Nephron progenitor cell (in vitro differentiated cells): Measurements from ENCODE around the gene ALPG.

Experiments
- DNase-seq: peaks from one replicate; pipeline ENCODE4 v3.0.0; 2021
- H3K27ac Mint-ChIP-seq: 2 replicates; pipeline ENCODE4 v1.8.0; 2021; ENCODE audit warnings: mild to moderate bottlenecking, moderate library complexity, mixed read lengths
- H3K27me3 Mint-ChIP-seq: 2 replicates; pipeline ENCODE4 v1.8.0; 2021; ENCODE audit warnings: mild to moderate bottlenecking, low read depth, mixed read lengths; ENCODE audit not compliant: poor library complexity
- H3K36me3 Mint-ChIP-seq: 2 replicates; pipeline ENCODE4 v1.8.0; 2021; ENCODE audit warnings: low read depth, mixed read lengths
- H3K4me1 Mint-ChIP-seq: 2 replicates; pipeline ENCODE4 v1.8.0; 2021; ENCODE audit warnings: mixed read lengths
- H3K4me3 Mint-ChIP-seq: 2 replicates; pipeline ENCODE4 v1.8.0; 2021; ENCODE audit warnings: mild to moderate bottlenecking, moderate library complexity, mixed read lengths
- H3K9me3 Mint-ChIP-seq: 2 replicates; pipeline ENCODE4 v1.8.0; 2021; ENCODE audit warnings: mild to moderate bottlenecking, moderate library complexity, mixed read lengths
- CTCF ChIP-seq: fragments of 200-600 bp; sonication (generic); IDR thresholded peaks from 2 replicates; pipeline ENCODE4 v1.5.0; 2021; ENCODE audit warnings: antibody characterized with exemption

The ALPG gene

GRCh38 chr2:232372231-232373208, 34.1 kb upstream of the ALPG start:
- no peak for TF ChIP-seq CTCF
- Mint-ChIP-seq H3K36me3 (no peaks in the 10 kb centered on the region), H3K4me1 (peaks cover 12% of the 10 kb centered on the region), H3K27me3 (peaks cover 28% of the 10 kb centered on the region), H3K9me3 (no peaks in the 10 kb centered on the region), H3K27ac (no peak overlapping the region), H3K4me3 (no peak overlapping the region)
- DNase-seq: no peak

GRCh38 chr2:232374356-232374755, 32.3 kb upstream of the ALPG start:
- H3K4me1 Mint-ChIP-seq: peaks cover under 1% of the 10 kb centered on the region
- peaks cover 25% of the 10 kb centered on the region for H3K27me3 Mint-ChIP-seq
- TF ChIP-seq CTCF: no peak
- H3K9me3 Mint-ChIP-seq: no peaks in the 10 kb centered on the region
- H3K36me3 Mint-ChIP-seq: no peaks in the 10 kb centered on the region
- H3K4me3 Mint-ChIP-seq: no peak overlapping the region
- no peak for DNase-seq
- H3K27ac Mint-ChIP-seq: no peak overlapping the region

GRCh38 chr2:232375164-232375563, 31.5 kb upstream of the ALPG start:
- H3K9me3 Mint-ChIP-seq: no peaks in the 10 kb centered on the region
- no peaks in the 10 kb centered on the region for H3K36me3 Mint-ChIP-seq
- peaks cover 24% of the 10 kb centered on the region for H3K27me3 Mint-ChIP-seq
- DNase-seq: no peak
- H3K4me1 Mint-ChIP-seq: no peaks in the 10 kb centered on the region
- no peak for TF ChIP-seq CTCF
- H3K4me3 Mint-ChIP-seq: no peak overlapping the region
- H3K27ac Mint-ChIP-seq: no peak overlapping the region

GRCh38 chr2:232376260-232376659, 30.4 kb upstream of the ALPG start:
- H3K27me3 Mint-ChIP-seq: peaks cover 20% of the 10 kb centered on the region
- H3K9me3 Mint-ChIP-seq: no peaks in the 10 kb centered on the region
- no peak for DNase-seq
- no peaks in the 10 kb centered on the region for H3K36me3 Mint-ChIP-seq
- TF ChIP-seq CTCF: no peak
- H3K27ac Mint-ChIP-seq: no peak overlapping the region
- no peak overlapping the region for H3K4me3 Mint-ChIP-seq
- H3K4me1 Mint-ChIP-seq: no peaks in the 10 kb centered on the region

GRCh38 chr2:232376713-232377112, 29.9 kb upstream of the ALPG start:
- Mint-ChIP-seq H3K27me3 (peaks cover 17% of the 10 kb centered on the region), H3K27ac (no peak overlapping the region), H3K4me1 (no peaks in the 10 kb centered on the region), H3K9me3 (no peaks in the 10 kb centered on the region), H3K36me3 (no peaks in the 10 kb centered on the region), H3K4me3 (no peak overlapping the region)
- DNase-seq: no peak
- no peak for TF ChIP-seq CTCF

- no peaks in the 10 kb centered on the region for H3K4me1 Mint-ChIP-seq
- DNase-seq: no peak
- H3K27ac Mint-ChIP-seq: no peak overlapping the region
- peaks cover 21% of the 10 kb centered on the region for H3K27me3 Mint-ChIP-seq
- TF ChIP-seq CTCF: no peak
- H3K36me3 Mint-ChIP-seq: no peaks in the 10 kb centered on the region
- no peak overlapping the region for H3K4me3 Mint-ChIP-seq
- no peaks in the 10 kb centered on the region for H3K9me3 Mint-ChIP-seq
Observed at GRCh38 chr2:232377319-232377718, 29.3 kb upstream of the ALPG start.
